ENCODE data around the gene PCBP2.

Gene PCBP2

GRCh38 chr12:53505555-53506449, 53.9 kb downstream of the PCBP2 start:
- in situ Hi-C loops (cut with MboI; ENCODE audit: low sequenced_read_pairs): no loop called here

GRCh38 chr12:53506450-53506785, 54.5 kb downstream of the PCBP2 start:
- in situ Hi-C loops (cut with MboI; ENCODE audit: low sequenced_read_pairs): no loop called here

- in situ Hi-C loops (cut with MboI; ENCODE audit: low sequenced_read_pairs): no loop called here
Measured at GRCh38 chr12:53506881-53507602, 55.1 kb downstream of the PCBP2 start, which contains the start of gene NPFF. TSS of gene NPFF (minus strand) at chr12:53507484. CDS start at chr12:53507474, 10 bp downstream.

GRCh38 chr12:53507603-53507885, 55.6 kb downstream of the PCBP2 start:
- in situ Hi-C loops (cut with MboI; ENCODE audit: low sequenced_read_pairs): no loop called here

- in situ Hi-C loops (cut with MboI; ENCODE audit: low sequenced_read_pairs): no loop called here
Measured at GRCh38 chr12:53508534-53509170, 56.8 kb downstream of the PCBP2 start.

- in situ Hi-C loops (cut with MboI; ENCODE audit: low sequenced_read_pairs): no loop called here
Measured at GRCh38 chr12:53510181-53510812, 58.4 kb downstream of the PCBP2 start.

- in situ Hi-C loops (cut with MboI; ENCODE audit: low sequenced_read_pairs): no loop called here
Measured at GRCh38 chr12:53513712-53514410, 62.0 kb downstream of the PCBP2 start.

- in situ Hi-C loops (cut with MboI; ENCODE audit: low sequenced_read_pairs): no loop called here
Measured at GRCh38 chr12:53514628-53515290, 62.9 kb downstream of the PCBP2 start.

- in situ Hi-C loops (cut with MboI; ENCODE audit: low sequenced_read_pairs): no loop called here
Measured at GRCh38 chr12:53515291-53515680, 63.4 kb downstream of the PCBP2 start.

- in situ Hi-C loops (cut with MboI; ENCODE audit: low sequenced_read_pairs): no loop called here
Measured at GRCh38 chr12:53516758-53517455, 65.0 kb downstream of the PCBP2 start.

- in situ Hi-C loops (cut with MboI; ENCODE audit: low sequenced_read_pairs): no loop called here
Measured at GRCh38 chr12:53518381-53518780, 66.5 kb downstream of the PCBP2 start.

- in situ Hi-C loops (cut with MboI; ENCODE audit: low sequenced_read_pairs): no loop called here
Measured at GRCh38 chr12:53523131-53523530, 71.2 kb downstream of the PCBP2 start.

GRCh38 chr12:53524476-53524875, 72.6 kb downstream of the PCBP2 start:
- in situ Hi-C loops (cut with MboI; ENCODE audit: low sequenced_read_pairs): no loop called here

- in situ Hi-C loops (cut with MboI; ENCODE audit: low sequenced_read_pairs): no loop called here
Measured at GRCh38 chr12:53530061-53530460, 78.2 kb downstream of the PCBP2 start.
